Loucy (cell line): Measurements from ENCODE around the gene TJP1.
A peak's percentile ranks its signal among the peaks of the same experiment; 100 is the strongest.

Source experiments
- H2AFZ ChIP-seq: fragments of 200-600 bp; sonication (generic); 2 replicates; pipeline ENCODE4 v1.6.0; 2016; ENCODE audit warnings: antibody characterized with exemption, mild to moderate bottlenecking, low read length, moderate library complexity
- H3F3A ChIP-seq: fragments of 200-600 bp; 2 replicates; pipeline ENCODE4 v1.6.0; 2016; ENCODE audit warnings: antibody characterized with exemption, low read depth, mild to moderate bottlenecking
- H3K27me3 ChIP-seq: fragments of 200-600 bp; sonication (generic); 2 replicates; pipeline ENCODE4 v1.6.1; 2014; ENCODE audit warnings: low read length, mild to moderate bottlenecking; ENCODE audit not compliant: insufficient read depth, poor library complexity, severe bottlenecking
- H3K36me3 ChIP-seq: fragments of 200-600 bp; sonication (generic); 2 replicates; pipeline ENCODE4 v1.6.1; 2016; ENCODE audit warnings: low read length; ENCODE audit not compliant: insufficient read depth
- H3K4me1 ChIP-seq: fragments of 200-600 bp; sonication (generic); 2 replicates; pipeline ENCODE4 v1.5.1; 2014; ENCODE audit warnings: low read length, mild to moderate bottlenecking; ENCODE audit not compliant: insufficient read depth, poor library complexity, severe bottlenecking
- H3K4me2 ChIP-seq: fragments of 200-600 bp; sonication (generic); 2 replicates; pipeline ENCODE4 v1.6.0; 2014; ENCODE audit warnings: antibody characterized with exemption, low read length, low read depth, mild to moderate bottlenecking; ENCODE audit not compliant: poor library complexity, severe bottlenecking
- H3K4me3 ChIP-seq: fragments of 200-600 bp; sonication (generic); 2 replicates; pipeline ENCODE4 v1.5.1; 2014; ENCODE audit warnings: low read length, mild to moderate bottlenecking, mixed read lengths; ENCODE audit not compliant: poor library complexity, severe bottlenecking
- H3K79me2 ChIP-seq: fragments of 200-600 bp; sonication (generic); 2 replicates; pipeline ENCODE4 v1.6.1; 2014; ENCODE audit warnings: low read length; ENCODE audit not compliant: insufficient read depth
- H3K9ac ChIP-seq: fragments of 200-600 bp; sonication (generic); 2 replicates; pipeline ENCODE4 v1.6.0; 2014; ENCODE audit warnings: mild to moderate bottlenecking, low read depth, low read length, moderate library complexity; ENCODE audit not compliant: poor library complexity, severe bottlenecking
- H3K9me2 ChIP-seq: fragments of 200-600 bp; sonication (generic); replicated peaks from 2 replicates; pipeline ENCODE4 v1.6.1; 2016; ENCODE audit warnings: low read depth, low read length, mixed read lengths
- H3K9me3 ChIP-seq: fragments of 200-600 bp; sonication (generic); 2 replicates; pipeline ENCODE4 v1.6.1; 2014; ENCODE audit warnings: mild to moderate bottlenecking, antibody characterized with exemption, low read length, low read depth; ENCODE audit not compliant: insufficient read depth
- H4K20me1 ChIP-seq: fragments of 200-600 bp; sonication (generic); 2 replicates; pipeline ENCODE4 v1.6.0; 2014; ENCODE audit warnings: antibody characterized with exemption, low read length, mild to moderate bottlenecking; ENCODE audit not compliant: insufficient read depth, poor library complexity, severe bottlenecking
- EZH2phosphoT487 ChIP-seq: fragments of 200-600 bp; IDR thresholded peaks from 2 replicates; pipeline ENCODE4 v1.6.1; 2018; ENCODE audit warnings: antibody characterized with exemption, mild to moderate bottlenecking, moderate library complexity, borderline replicate concordance
- TF ChIP-seq, protein P1 (sequence below): fragments of 200-600 bp; sonication (generic); conservative IDR thresholded peaks from 2 replicates; pipeline ENCODE4 v1.5.1; 2014; ENCODE audit warnings: mild to moderate bottlenecking, antibody characterized with exemption, low read length

TJP1 gene

GRCh38 chr15:29693225-29693624, 129.0 kb downstream of the TJP1 start:
- TF ChIP-seq, protein P1, sequence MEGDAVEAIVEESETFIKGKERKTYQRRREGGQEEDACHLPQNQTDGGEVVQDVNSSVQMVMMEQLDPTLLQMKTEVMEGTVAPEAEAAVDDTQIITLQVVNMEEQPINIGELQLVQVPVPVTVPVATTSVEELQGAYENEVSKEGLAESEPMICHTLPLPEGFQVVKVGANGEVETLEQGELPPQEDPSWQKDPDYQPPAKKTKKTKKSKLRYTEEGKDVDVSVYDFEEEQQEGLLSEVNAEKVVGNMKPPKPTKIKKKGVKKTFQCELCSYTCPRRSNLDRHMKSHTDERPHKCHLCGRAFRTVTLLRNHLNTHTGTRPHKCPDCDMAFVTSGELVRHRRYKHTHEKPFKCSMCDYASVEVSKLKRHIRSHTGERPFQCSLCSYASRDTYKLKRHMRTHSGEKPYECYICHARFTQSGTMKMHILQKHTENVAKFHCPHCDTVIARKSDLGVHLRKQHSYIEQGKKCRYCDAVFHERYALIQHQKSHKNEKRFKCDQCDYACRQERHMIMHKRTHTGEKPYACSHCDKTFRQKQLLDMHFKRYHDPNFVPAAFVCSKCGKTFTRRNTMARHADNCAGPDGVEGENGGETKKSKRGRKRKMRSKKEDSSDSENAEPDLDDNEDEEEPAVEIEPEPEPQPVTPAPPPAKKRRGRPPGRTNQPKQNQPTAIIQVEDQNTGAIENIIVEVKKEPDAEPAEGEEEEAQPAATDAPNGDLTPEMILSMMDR, result no peak
- TF ChIP-seq EZH2phosphoT487, result no peak
- Histone ChIP-seq H4K20me1 (no peaks in the 10 kb centered on the region), H3K9ac (no peak overlapping the region), H3F3A (no peaks in the 10 kb centered on the region), H3K36me3 (no peaks in the 10 kb centered on the region), H3K4me2 (no peak overlapping the region), H3K79me2 (no peaks in the 10 kb centered on the region), H3K9me2 (no peaks in the 10 kb centered on the region), H3K4me3 (no peak overlapping the region), H3K27me3 (no peaks in the 10 kb centered on the region), H3K9me3 (no peaks in the 10 kb centered on the region), H3K4me1 (no peaks in the 10 kb centered on the region), H2AFZ (no peak overlapping the region)

DNA sequence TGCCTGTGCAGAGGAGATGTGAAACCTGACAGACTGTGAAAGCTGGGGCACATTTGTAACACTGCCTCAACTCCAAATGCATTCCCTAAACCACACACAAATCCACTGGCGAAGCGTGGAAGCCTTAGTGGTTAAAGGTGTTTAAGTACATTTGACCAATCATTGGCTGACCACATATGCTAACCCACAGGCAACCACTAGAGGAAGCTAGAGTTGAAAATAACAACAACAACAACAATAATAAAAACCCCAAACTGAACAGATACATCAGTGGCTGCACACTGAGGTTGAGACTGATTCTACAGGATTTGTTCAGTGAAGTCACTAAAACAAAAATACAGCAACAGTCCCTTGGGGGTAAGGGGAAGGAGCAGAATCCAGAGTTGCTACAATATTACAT, 129.7 kb downstream of the TJP1 start:
- Histone ChIP-seq H3K36me3 (no peaks in the 10 kb centered on the region), H3K79me2 (no peaks in the 10 kb centered on the region), H3K27me3 (no peaks in the 10 kb centered on the region), H3K9me2 (no peaks in the 10 kb centered on the region), H2AFZ (no peak overlapping the region), H3K9me3 (no peaks in the 10 kb centered on the region), H3K9ac (no peak overlapping the region), H3K4me2 (no peak overlapping the region), H3K4me3 (no peak overlapping the region), H3F3A (no peaks in the 10 kb centered on the region), H4K20me1 (no peaks in the 10 kb centered on the region), H3K4me1 (no peaks in the 10 kb centered on the region)
- no peak for TF ChIP-seq EZH2phosphoT487
- TF ChIP-seq, protein P1, result peak; percentile 16; the same call in 1 of the 2 replicates

DNA sequence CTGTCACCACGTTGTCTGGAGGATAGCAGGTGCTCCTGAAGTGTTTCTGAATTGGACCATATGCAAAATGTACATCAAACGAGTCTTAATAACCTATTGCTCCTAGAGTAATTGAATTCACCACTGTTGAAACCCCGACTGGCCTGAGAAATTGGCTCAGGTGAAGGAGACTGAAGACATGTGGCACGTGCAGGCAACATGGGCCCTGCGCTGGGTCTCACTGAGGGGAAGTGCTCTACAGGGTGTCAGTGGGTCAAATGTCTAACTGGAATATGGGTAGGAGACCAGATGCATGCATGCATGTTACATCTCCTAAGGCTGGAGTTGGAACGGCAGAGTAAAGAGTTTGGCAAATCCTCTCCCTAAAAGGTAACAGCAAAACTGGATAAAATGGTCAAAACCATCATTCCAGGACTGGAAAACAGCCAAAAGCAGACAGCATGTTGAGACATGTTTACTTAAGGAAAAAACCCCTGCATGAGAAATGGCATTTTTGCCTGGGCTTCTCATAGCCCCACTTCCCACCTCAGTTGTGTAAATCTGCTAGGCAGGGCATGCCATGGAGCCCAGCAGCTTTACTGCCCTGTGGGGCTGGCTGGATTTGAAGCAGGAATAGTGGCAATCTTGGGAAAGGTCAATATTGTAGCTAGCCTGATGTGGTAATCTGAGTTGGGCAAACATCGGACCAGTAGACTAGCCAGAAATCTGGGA, 131.3 kb downstream of the TJP1 start:
- TF ChIP-seq EZH2phosphoT487, result no peak
- TF ChIP-seq, protein P1, result no peak
- no peaks in the 10 kb centered on the region for H3F3A ChIP-seq

More for the DNA sequence above, 131.3 kb downstream of the TJP1 start:
- no peaks in the 10 kb centered on the region for H3K9me2 ChIP-seq
- no peaks in the 10 kb centered on the region for H3K36me3 ChIP-seq
- H3K4me1 ChIP-seq, result no peaks in the 10 kb centered on the region
- no peaks in the 10 kb centered on the region for H3K79me2 ChIP-seq
- H3K4me3 ChIP-seq, result no peak overlapping the region
- no peak overlapping the region for H3K9ac ChIP-seq
- H4K20me1 ChIP-seq, result no peaks in the 10 kb centered on the region
- no peak overlapping the region for H2AFZ ChIP-seq
- no peaks in the 10 kb centered on the region for H3K27me3 ChIP-seq
- H3K9me3 ChIP-seq, result no peaks in the 10 kb centered on the region
- no peak overlapping the region for H3K4me2 ChIP-seq
